Tibial artery (tissue), 4 donors: ENCODE results near the gene PARP1.

Experiments used
- DNase-seq, 2 donors: peaks; one replicate each; pipeline ENCODE4 v3.0.0-alpha.2; 2019
- H3K27ac ChIP-seq, 2 donors: fragments of 200-600 bp; sonication (generic) in 1 of 2; 1 replicate in 1 of 2; 2 replicates in 1 of 2; pipeline ENCODE4 v1.5.1; 2018 to 2019; ENCODE audit warnings: mild to moderate bottlenecking in 1 of 2
- H3K27me3 ChIP-seq, 2 donors: fragments of 200-600 bp; sonication (generic) in 1 of 2; one replicate each; pipeline versions ENCODE4 v1.5.1 to v1.6.0; 2016 to 2019
- H3K36me3 ChIP-seq, 3 donors: fragments of 200-600 bp; sonication (generic) in 2 of 3; one replicate each; pipeline ENCODE4 v1.5.1; 2016 to 2019; ENCODE audit warnings: mild to moderate bottlenecking in 2 of 3
- H3K4me1 ChIP-seq, 4 donors: fragments of 200-600 bp; sonication (generic) in 2 of 4; 1 replicate in 3 of 4; 2 replicates in 1 of 4; pipeline ENCODE4 v1.5.1; 2016 to 2019
- H3K4me3 ChIP-seq, 2 donors: fragments of 200-600 bp; sonication (generic) in 1 of 2; 1 replicate in 1 of 2; 2 replicates in 1 of 2; pipeline ENCODE4 v1.5.1; 2018 to 2019; ENCODE audit warnings: mild to moderate bottlenecking in 2 of 2
- H3K9me3 ChIP-seq, 3 donors: fragments of 200-600 bp; sonication (generic) in 1 of 3; one replicate each; pipeline ENCODE4 v1.5.1; 2016 to 2019
- CTCF ChIP-seq, 2 experiments: fragments of 200-600 bp in 1 of 2; fragments of 450-650 bp in 1 of 2; IDR thresholded peaks; one replicate each; pipeline ENCODE4 v1.5.1; 2017 to 2019; ENCODE audit warnings: antibody characterized with exemption in 2 of 2, mild to moderate bottlenecking in 1 of 2, moderate library complexity in 1 of 2
- intact Hi-C: fragments of 100-400 bp; cut with DNase I; formaldehyde crosslinking; loops from one replicate; pipeline ENCODE4 v1.15.0; 2023; ENCODE audit warnings: low total_unique reads

The PARP1 gene

GRCh38 chr1:226404063-226404903, 3.6 kb downstream of the PARP1 start:
- TF ChIP-seq CTCF (IDR thresholded peaks at IDR 0.05): no peak
- H3K4me1 ChIP-seq: peaks cover 0 to 37% (median 30%) of the 10 kb centered on the region in 4 donors
- no peak overlapping the region for H3K27ac ChIP-seq

GRCh38 chr1:226403201-226404034, 4.5 kb downstream of the PARP1 start:
- H3K36me3 ChIP-seq: peaks cover 29 to 45% (median 36%) of the 10 kb centered on the region in 3 donors
- DNase-seq: no peak
- H3K4me3 ChIP-seq: no peak overlapping the region
- intact Hi-C loops: no loop called here
- no peak overlapping the region for H3K27ac ChIP-seq
- TF ChIP-seq CTCF (IDR thresholded peaks at IDR 0.05): no peak
- peaks cover 0 to 37% (median 29%) of the 10 kb centered on the region in 4 donors for H3K4me1 ChIP-seq
- no peaks in the 10 kb centered on the region for H3K27me3 ChIP-seq
- H3K9me3 ChIP-seq: no peaks in the 10 kb centered on the region

More at GRCh38 chr1:226404063-226404903, 3.6 kb downstream of the PARP1 start:
- DNase-seq: no peak
- intact Hi-C loops: no loop called here
- H3K4me3 ChIP-seq: no peak overlapping the region
- no peaks in the 10 kb centered on the region for H3K9me3 ChIP-seq
- peaks cover 27 to 37% (median 29%) of the 10 kb centered on the region in 3 donors for H3K36me3 ChIP-seq
- no peaks in the 10 kb centered on the region for H3K27me3 ChIP-seq

GRCh38 chr1:226402739-226403165, 5.1 kb downstream of the PARP1 start:
- intact Hi-C loops: no loop called here
- Histone ChIP-seq H3K9me3 (no peaks in the 10 kb centered on the region), H3K36me3 (peaks cover 33 to 49% (median 36%) of the 10 kb centered on the region in 3 donors), H3K4me1 (peaks cover 0 to 37% (median 28%) of the 10 kb centered on the region in 4 donors), H3K27ac (no peak overlapping the region), H3K27me3 (no peaks in the 10 kb centered on the region), H3K4me3 (no peak overlapping the region)
- TF ChIP-seq CTCF (IDR thresholded peaks at IDR 0.05): no peak
- no peak for DNase-seq

GRCh38 chr1:226401355-226402303, 6.3 kb downstream of the PARP1 start:
- Histone ChIP-seq H3K27ac (no peak overlapping the region), H3K27me3 (no peaks in the 10 kb centered on the region), H3K9me3 (no peaks in the 10 kb centered on the region), H3K36me3 (peaks cover 33 to 49% (median 36%) of the 10 kb centered on the region in 3 donors), H3K4me1 (peaks cover 0 to 32% (median 25%) of the 10 kb centered on the region in 4 donors), H3K4me3 (no peak overlapping the region)
- intact Hi-C loops: no loop called here
- DNase-seq: no peak
- no peak for TF ChIP-seq CTCF (IDR thresholded peaks at IDR 0.05)
